Activated CD4-positive, alpha-beta memory T cell treated with anti-CD3 and anti-CD28 coated beads for 36 hours (primary cell): ENCODE measurements around the gene SMOC2. TPM values are rescaled to one million over a fixed set of nuclear protein-coding genes. Genes with fewer than 3 reads are reported as not detected.

ENCODE experiments used
- CTCF ChIA-PET: fragments of 350-600 bp; sonication (Branson Sonifier 250); formaldehyde crosslinking; loops from one replicate; lab custom pipeline; 2021; ENCODE audit warnings: antibody characterized with exemption, inconsistent platforms; lab: Charles Lee
- POLR2A ChIA-PET: fragments of 350-600 bp; sonication (Branson Sonifier 250); formaldehyde crosslinking; loops from one replicate; lab custom pipeline; 2021; ENCODE audit warnings: antibody characterized with exemption; lab: Charles Lee
- DNase-seq: peaks from one replicate; pipeline ENCODE4 v3.0.0-alpha.2; 2020
- H3K27ac Mint-ChIP-seq: one replicate; pipeline ENCODE4 v1.8.0; 2021; ENCODE audit warnings: mixed read lengths
- H3K27me3 Mint-ChIP-seq: one replicate; pipeline ENCODE4 v1.8.0; 2021; ENCODE audit warnings: mixed read lengths
- H3K36me3 Mint-ChIP-seq: one replicate; pipeline ENCODE4 v1.8.0; 2021; ENCODE audit warnings: mixed read lengths
- H3K4me1 Mint-ChIP-seq: one replicate; pipeline ENCODE4 v1.8.0; 2021; ENCODE audit warnings: low read depth, mixed read lengths
- H3K4me3 Mint-ChIP-seq: one replicate; pipeline ENCODE4 v1.8.0; 2021; ENCODE audit warnings: mild to moderate bottlenecking, mixed read lengths
- H3K9me3 Mint-ChIP-seq: one replicate; pipeline ENCODE4 v1.8.0; 2021; ENCODE audit warnings: mixed read lengths
- intact Hi-C: fragments of 100-400 bp; cut with micrococcal nuclease; formaldehyde crosslinking; loops from one replicate; pipeline ENCODE4 v1.15.1; 2023
- total RNA-seq, 2 experiments: library from RNA; stranded (reverse); gene quantifications; one replicate each; pipeline ENCODE4 v1.2.3, GENCODE V29; 2021

Gene SMOC2
- total RNA-seq, 2 experiments from 2014 or later, result not detected

DNA sequence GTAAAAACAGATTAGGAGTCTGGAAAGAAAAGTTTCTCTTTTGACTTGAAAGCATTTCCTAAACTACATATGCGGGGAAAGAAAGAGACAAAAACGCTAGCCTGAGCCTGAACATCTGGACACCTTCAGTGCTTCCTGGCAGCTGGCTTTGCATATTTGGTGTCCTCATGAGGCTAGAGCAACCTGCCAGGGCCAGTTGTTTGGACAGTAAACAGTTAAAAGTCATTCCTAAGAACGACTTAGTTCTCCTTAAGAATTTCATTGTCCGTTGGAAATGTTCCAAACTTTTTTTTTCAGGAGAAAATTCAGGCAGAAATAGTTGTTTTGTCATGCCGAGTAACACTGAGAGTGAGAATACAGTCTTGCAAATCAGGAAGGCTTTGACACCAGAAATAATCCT, 199.8 kb downstream of the SMOC2 start:
- Mint-ChIP-seq H3K27me3 (peaks cover 24% of the 10 kb centered on the region), H3K9me3 (no peaks in the 10 kb centered on the region), H3K4me3 (no peak overlapping the region), H3K4me1 (no peaks in the 10 kb centered on the region), H3K27ac (no peak overlapping the region), H3K36me3 (no peaks in the 10 kb centered on the region)
- POLR2A ChIA-PET, result no interaction called here
- intact Hi-C loops, result no loop called here
- CTCF ChIA-PET, result interaction anchor here (1.0 kb wide), 1 partner anchor 12 kb away, joined by 3 read pairs; no protein-coding TSS in a partner anchor
- DNase-seq, result no peak

DNA sequence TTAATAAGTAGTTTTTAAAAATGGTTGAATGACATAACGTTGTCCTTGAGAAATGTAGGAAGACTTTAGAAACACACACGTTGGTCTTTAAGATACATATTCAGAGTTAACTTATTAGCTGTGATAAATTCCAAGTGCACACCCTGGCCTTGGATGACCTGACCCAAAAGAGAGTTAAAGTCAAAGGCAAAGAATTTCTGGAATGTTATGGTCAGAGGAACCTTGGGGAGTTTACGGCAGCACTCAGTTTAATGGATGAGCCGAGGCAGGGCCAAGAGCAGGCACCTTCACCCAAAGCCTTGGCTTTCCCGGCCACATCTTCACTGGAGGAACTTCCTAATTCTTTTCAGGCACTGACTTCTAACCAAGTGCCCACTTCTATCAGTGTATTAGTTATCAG, 200.5 kb downstream of the SMOC2 start:
- H3K27me3 Mint-ChIP-seq, result peaks cover 20% of the 10 kb centered on the region
- CTCF ChIA-PET, result interaction anchor here (1.0 kb wide), 1 partner anchor 13 kb away, joined by 3 read pairs; no protein-coding TSS in a partner anchor
- intact Hi-C loops, result no loop called here
- DNase-seq, result no peak
- H3K36me3 Mint-ChIP-seq, result no peaks in the 10 kb centered on the region
- H3K9me3 Mint-ChIP-seq, result no peaks in the 10 kb centered on the region
- no peak overlapping the region for H3K27ac Mint-ChIP-seq
- no peaks in the 10 kb centered on the region for H3K4me1 Mint-ChIP-seq
- H3K4me3 Mint-ChIP-seq, result no peak overlapping the region
- POLR2A ChIA-PET, result no interaction called here

- intact Hi-C loops, result no loop called here
- no peaks in the 10 kb centered on the region for H3K4me1 Mint-ChIP-seq
- H3K36me3 Mint-ChIP-seq, result no peaks in the 10 kb centered on the region
- H3K27me3 Mint-ChIP-seq, result peaks cover 14% of the 10 kb centered on the region
- ChIA-PET POLR2A (no interaction called here), CTCF (no interaction called here)
- H3K4me3 Mint-ChIP-seq, result no peak overlapping the region
- no peak overlapping the region for H3K27ac Mint-ChIP-seq
- DNase-seq, result no peak
- H3K9me3 Mint-ChIP-seq, result no peaks in the 10 kb centered on the region
Observed at GRCh38 chr6:168643401-168643800, 202.4 kb downstream of the SMOC2 start.

DNA sequence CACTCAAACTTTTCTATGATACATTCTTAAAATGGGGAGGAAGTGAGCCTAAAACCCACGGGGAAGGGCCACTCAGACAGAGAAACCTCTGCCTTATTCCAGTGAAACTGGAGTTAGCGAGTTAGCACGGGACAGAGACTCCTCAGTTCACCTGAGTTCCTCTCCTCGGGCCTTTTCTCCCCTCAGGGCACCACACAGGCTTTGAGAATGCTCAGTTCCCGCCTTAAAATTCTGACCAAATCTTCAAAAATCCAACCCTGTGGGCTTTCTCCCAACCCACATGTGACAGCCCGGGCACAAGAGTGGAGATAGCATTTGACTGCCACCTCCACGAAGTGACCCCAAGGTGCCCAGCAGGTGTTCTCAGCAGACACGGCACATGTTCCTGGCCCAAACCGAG, 204.3 kb downstream of the SMOC2 start:
- H3K4me3 Mint-ChIP-seq, result no peak overlapping the region
- no peaks in the 10 kb centered on the region for H3K4me1 Mint-ChIP-seq
- H3K9me3 Mint-ChIP-seq, result no peaks in the 10 kb centered on the region
- no peaks in the 10 kb centered on the region for H3K36me3 Mint-ChIP-seq
- intact Hi-C loops, result no loop called here
- no peak for DNase-seq
- H3K27ac Mint-ChIP-seq, result no peak overlapping the region
- ChIA-PET POLR2A (no interaction called here), CTCF (no interaction called here)
- H3K27me3 Mint-ChIP-seq, result peaks cover 9% of the 10 kb centered on the region

GRCh38 chr6:168647271-168647670, 206.3 kb downstream of the SMOC2 start:
- no peak overlapping the region for H3K27ac Mint-ChIP-seq
- no peaks in the 10 kb centered on the region for H3K4me1 Mint-ChIP-seq
- peaks cover 8% of the 10 kb centered on the region for H3K27me3 Mint-ChIP-seq
- intact Hi-C loops, result no loop called here
- POLR2A ChIA-PET, result no interaction called here
- no peaks in the 10 kb centered on the region for H3K9me3 Mint-ChIP-seq
- no peak for DNase-seq
- no peaks in the 10 kb centered on the region for H3K36me3 Mint-ChIP-seq
- no peak overlapping the region for H3K4me3 Mint-ChIP-seq
- CTCF ChIA-PET, result no interaction called here

DNA sequence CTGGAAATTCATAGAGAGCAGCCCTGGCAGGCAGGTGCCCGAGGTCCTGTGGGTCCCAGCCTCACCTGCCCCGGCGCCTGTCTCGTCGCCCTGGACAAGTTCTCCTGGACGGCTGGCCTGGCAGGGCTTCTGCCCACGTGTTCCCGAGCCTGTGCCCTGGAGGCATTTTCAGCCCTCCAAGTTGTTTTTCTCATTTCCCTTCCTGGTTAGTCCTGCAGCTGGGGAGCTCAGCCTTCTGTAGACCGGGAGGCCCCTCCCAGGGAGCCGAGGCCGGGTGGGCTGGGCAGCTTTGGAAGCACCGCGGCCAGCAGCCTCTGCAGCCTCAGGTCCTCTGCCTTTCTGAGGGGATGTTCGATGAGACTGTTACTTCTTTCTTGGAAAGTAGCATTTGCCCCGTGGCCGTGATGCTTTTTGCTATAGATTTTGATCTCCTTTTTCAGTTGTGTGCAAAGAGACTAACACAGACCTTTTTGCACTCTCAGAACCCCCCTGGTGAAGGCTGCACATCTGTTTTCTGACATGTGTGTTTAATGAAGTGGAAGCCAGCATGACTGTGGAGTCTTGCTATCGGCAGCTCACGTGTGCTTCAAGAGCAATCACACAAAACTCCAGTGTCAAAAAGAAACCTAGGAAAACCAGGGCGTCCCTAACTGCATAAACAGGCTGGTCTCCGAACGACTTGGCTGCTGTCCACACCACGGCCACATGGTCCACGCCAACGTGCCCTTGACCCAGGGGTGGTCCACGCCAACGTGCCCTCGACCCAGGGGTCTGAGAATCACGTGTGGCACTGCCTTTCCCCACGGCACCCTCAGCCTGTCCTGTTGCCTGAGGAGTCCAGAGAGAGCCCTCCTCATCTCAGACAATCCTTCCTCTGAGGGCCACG, 207.5 kb downstream of the SMOC2 start:
- H3K27me3 Mint-ChIP-seq, result peaks cover 8% of the 10 kb centered on the region
- no peak for DNase-seq
- intact Hi-C loops, result no loop called here
- no peaks in the 10 kb centered on the region for H3K9me3 Mint-ChIP-seq
- no peaks in the 10 kb centered on the region for H3K36me3 Mint-ChIP-seq
- POLR2A ChIA-PET, result no interaction called here
- no peak overlapping the region for H3K27ac Mint-ChIP-seq
- H3K4me3 Mint-ChIP-seq, result no peak overlapping the region
- CTCF ChIA-PET, result no interaction called here
- H3K4me1 Mint-ChIP-seq, result no peaks in the 10 kb centered on the region

- H3K36me3 Mint-ChIP-seq, result no peaks in the 10 kb centered on the region
- no peak for DNase-seq
- H3K27ac Mint-ChIP-seq, result no peak overlapping the region
- peaks cover 8% of the 10 kb centered on the region for H3K27me3 Mint-ChIP-seq
- H3K9me3 Mint-ChIP-seq, result no peaks in the 10 kb centered on the region
- intact Hi-C loops, result no loop called here
- ChIA-PET CTCF (no interaction called here), POLR2A (no interaction called here)
- H3K4me3 Mint-ChIP-seq, result no peak overlapping the region
- no peaks in the 10 kb centered on the region for H3K4me1 Mint-ChIP-seq
Observed at GRCh38 chr6:168649209-168649608, 208.2 kb downstream of the SMOC2 start.

- ChIA-PET CTCF (no interaction called here), POLR2A (no interaction called here)
- H3K27ac Mint-ChIP-seq, result no peak overlapping the region
- H3K27me3 Mint-ChIP-seq, result peaks cover 8% of the 10 kb centered on the region
- intact Hi-C loops, result no loop called here
- no peaks in the 10 kb centered on the region for H3K36me3 Mint-ChIP-seq
- no peak for DNase-seq
- H3K4me1 Mint-ChIP-seq, result no peaks in the 10 kb centered on the region
- H3K9me3 Mint-ChIP-seq, result no peaks in the 10 kb centered on the region
- no peak overlapping the region for H3K4me3 Mint-ChIP-seq
Observed at GRCh38 chr6:168650671-168651111, 209.7 kb downstream of the SMOC2 start.

DNA sequence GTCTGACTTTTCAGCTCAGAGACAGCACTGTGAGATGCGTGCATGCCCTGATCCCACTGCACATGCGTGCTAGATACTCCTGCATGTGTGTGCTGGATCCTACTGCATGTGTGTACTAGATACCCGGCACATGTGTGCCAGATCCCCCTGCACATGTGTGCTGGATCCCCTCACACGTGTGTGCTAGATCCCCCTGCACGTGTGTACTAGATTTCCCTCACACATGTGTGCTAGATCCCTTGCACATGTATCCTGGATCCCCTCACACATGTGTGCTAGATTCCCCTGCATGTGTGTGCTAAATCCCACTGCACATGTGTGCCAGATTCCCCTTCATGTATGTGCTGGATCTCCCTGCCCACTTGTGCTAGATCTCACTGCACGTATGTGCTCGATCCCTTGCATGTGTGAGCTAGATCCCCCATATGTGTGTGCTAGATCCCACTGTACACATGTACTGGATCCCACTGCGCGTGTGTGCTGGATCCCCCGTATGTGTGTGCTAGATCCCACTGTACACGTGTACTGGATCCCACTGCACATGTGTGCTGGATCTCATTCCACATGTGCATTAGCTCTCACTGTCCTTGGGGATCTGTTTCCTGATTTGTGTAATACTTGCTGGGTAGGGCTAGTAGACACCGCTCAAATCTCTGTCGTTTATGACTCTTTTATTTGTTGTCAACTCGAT, 214.6 kb downstream of the SMOC2 start:
- no peak overlapping the region for H3K27ac Mint-ChIP-seq
- ChIA-PET POLR2A (no interaction called here), CTCF (no interaction called here)
- H3K4me3 Mint-ChIP-seq, result no peak overlapping the region
- H3K9me3 Mint-ChIP-seq, result peaks cover 5% of the 10 kb centered on the region
- no peak for DNase-seq
- H3K36me3 Mint-ChIP-seq, result no peaks in the 10 kb centered on the region
- peaks cover 3% of the 10 kb centered on the region for H3K27me3 Mint-ChIP-seq
- intact Hi-C loops, result no loop called here
- no peaks in the 10 kb centered on the region for H3K4me1 Mint-ChIP-seq

GRCh38 chr6:168658059-168658458, 217.1 kb downstream of the SMOC2 start:
- ChIA-PET POLR2A (no interaction called here), CTCF (no interaction called here)
- Mint-ChIP-seq H3K27ac (no peak overlapping the region), H3K9me3 (peaks cover 5% of the 10 kb centered on the region), H3K4me1 (no peaks in the 10 kb centered on the region), H3K36me3 (no peaks in the 10 kb centered on the region), H3K27me3 (peaks cover 8% of the 10 kb centered on the region), H3K4me3 (no peak overlapping the region)
- intact Hi-C loops, result no loop called here
- no peak for DNase-seq

- DNase-seq, result no peak
- intact Hi-C loops, result no loop called here
- H3K27me3 Mint-ChIP-seq, result peaks cover 10% of the 10 kb centered on the region
- H3K4me3 Mint-ChIP-seq, result no peak overlapping the region
- H3K9me3 Mint-ChIP-seq, result peaks cover 5% of the 10 kb centered on the region
- H3K4me1 Mint-ChIP-seq, result no peaks in the 10 kb centered on the region
- ChIA-PET POLR2A (no interaction called here), CTCF (no interaction called here)
- no peaks in the 10 kb centered on the region for H3K36me3 Mint-ChIP-seq
- H3K27ac Mint-ChIP-seq, result no peak overlapping the region
Observed at GRCh38 chr6:168660400-168660945, 219.5 kb downstream of the SMOC2 start.

- POLR2A ChIA-PET, result no interaction called here
- CTCF ChIA-PET, result no interaction called here
- peaks cover 5% of the 10 kb centered on the region for H3K9me3 Mint-ChIP-seq
- H3K27me3 Mint-ChIP-seq, result peaks cover 9% of the 10 kb centered on the region
- no peaks in the 10 kb centered on the region for H3K36me3 Mint-ChIP-seq
- no peaks in the 10 kb centered on the region for H3K4me1 Mint-ChIP-seq
- H3K4me3 Mint-ChIP-seq, result no peak overlapping the region
- intact Hi-C loops, result no loop called here
- DNase-seq, result no peak
- H3K27ac Mint-ChIP-seq, result no peak overlapping the region
Observed at GRCh38 chr6:168662301-168662936, 221.4 kb downstream of the SMOC2 start.
